GM18861 (cell line): Measurements from ENCODE around the gene ELMO1.

ENCODE experiments used
- ATAC-seq: cut with Tn5 transposase; IDR thresholded peaks from one replicate; pipeline ENCODE4 v1.9.1; 2021; ENCODE audit not compliant: unreplicated experiment

Gene ELMO1

DNA sequence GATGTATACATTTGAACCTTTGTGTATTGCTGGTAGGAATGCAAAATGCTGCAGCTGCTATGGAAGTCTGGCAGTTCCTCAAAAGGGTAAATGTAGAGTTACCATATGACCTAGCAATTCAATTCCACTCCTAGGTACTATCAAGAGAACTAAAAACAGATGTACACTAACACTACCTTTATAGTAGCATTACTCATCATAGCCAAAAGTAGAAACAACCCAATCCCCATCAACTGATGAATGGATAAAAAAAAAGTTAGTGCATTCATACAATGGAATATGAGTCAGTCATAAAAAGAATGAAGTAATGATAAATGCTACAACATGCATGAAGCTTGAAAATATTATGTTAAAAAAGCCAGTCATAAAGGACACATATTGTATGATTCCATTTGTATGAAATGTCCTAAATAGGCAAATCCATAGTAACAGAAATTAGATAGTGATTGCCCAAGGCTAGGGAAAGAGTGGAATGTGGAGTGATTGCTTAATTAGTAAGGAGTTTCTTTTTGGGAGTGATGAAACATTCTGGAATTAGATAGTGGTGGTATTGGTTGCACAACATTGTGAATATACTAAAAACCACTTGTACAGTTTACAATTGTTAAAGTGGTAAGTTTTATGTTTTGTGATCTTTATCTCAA is 628.0 kb downstream of the ELMO1 start:
- no peak for ATAC-seq

DNA sequence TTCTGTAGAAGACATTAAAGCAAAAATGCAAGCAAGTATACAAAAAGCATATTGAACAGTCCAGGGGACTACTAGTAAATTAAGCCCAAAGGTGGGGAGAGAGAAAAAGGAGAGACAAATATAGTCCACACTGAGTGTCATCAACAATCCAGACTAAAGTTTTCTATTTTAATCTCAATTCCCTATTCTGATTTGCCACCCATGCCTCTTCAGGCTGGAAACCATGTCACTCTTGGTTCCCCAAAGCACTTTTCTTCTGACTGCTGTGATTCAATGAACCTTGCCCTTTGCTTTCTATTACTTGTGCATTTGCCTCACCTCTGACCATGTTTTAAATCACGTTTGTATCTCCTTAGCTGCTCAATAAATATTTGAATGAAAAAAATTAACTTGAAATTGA is 629.0 kb downstream of the ELMO1 start:
- no peak for ATAC-seq

DNA sequence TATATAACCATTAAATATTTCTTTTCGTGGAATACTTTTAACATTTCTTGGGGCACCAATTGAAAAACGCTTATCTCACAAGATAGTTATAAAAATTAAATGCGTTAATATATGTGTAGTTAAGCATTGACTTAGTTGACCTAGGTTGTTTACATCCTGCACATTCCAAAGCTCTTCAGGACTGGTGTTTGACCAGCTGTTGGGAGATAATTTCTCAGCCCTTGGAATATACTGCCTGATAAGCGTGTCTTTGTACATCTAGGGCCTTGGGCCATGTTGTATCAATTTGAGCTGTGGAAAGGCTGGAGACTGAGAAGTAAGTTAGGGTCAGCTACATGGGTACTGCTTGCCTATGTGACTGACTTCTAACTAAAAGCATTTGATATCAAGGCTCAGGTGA is 634.4 kb downstream of the ELMO1 start:
- ATAC-seq, result no peak

DNA sequence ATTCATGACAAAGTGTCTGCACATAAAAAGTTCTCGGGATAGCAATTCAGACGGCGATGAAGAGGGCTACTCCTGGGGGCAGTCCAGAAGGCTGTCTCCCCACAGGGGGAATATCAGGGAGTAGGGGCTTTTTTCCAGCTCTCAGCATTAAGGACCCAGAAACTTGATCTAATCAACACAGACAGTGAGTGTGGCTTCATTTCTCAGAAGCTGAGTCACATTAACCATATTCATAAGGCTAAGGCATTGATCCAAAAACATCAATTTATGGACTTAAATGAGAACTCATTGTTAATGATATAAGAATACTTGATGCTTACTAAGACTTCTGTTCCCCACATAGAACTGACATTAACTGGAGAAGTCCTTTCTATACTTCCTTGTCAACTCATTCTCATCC is 636.9 kb downstream of the ELMO1 start:
- ATAC-seq, result no peak

DNA sequence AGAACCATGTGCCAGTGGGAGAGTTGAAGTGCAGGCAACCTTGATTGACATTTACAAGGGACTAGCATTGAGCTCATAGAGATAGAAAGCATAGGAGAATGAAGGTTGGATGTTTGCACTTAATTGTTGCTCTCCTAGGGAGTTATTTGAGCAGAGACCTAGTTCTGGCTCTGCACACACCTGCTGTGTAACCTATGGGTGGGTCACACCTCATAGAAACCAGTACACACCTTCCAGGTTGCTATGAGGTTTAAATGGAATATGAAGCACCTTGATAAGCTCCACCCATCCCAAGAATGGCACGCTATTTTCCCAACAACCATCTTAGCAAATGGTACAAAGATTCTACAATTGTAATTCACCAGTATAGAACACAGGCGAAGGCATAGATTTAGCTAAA is 638.2 kb downstream of the ELMO1 start:
- ATAC-seq, result no peak

DNA sequence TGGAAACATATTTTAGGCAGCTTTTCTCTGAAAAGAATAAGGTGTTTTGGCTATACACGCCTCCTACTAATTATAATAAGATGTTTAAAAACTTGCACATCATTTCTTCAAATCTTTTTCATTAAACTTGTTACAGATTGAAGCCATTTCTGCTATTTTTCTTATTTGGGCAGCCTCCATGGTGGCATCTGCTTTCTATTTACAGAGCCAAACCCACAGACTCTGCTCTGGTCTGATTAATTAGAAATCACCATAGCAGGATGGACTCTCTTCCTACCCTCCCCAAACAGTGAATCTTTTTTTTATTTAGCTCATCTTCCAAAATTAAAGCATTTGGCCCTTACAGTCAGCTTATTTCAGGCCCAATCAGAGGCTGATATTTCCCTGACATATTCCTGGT is 638.6 kb downstream of the ELMO1 start:
- ATAC-seq, result no peak

DNA sequence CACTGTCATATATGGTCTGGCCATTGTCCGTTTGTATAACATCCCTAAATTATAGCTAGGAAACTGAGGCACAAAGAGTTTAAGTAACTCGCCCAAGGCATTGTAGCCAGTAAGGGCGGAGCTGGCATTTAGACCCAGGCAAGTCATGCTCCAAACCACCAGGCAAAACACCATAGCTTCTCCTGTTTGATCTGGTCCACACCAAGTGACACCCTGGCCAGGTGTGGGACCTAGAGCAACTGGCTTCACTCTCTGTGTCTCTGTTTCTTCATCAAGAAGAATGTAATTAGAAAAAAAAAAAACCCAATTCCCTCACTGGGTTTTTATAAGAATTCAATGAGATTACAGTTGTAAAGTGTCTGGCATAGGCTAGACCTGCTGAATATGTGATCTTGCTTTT is 639.2 kb downstream of the ELMO1 start:
- no peak for ATAC-seq

DNA sequence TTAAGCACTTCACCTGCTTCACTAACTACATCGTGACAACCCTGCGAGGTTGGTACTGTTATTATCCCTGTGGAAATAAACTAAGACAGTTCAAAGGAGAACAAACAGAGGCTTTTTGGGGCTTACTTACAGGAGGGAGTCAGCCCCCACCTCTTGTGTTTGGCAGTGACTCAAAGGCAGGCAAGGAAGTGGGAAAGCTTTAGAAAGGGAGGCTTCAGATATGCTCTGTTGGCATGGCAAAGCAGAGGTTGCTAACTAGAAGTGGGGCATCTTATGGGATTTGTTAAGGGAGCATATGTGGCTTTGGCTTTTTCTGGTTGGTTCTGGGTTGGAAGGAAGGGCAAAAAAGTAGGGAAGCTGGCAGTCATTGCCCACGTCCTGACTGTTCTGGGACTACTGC is 639.6 kb downstream of the ELMO1 start:
- ATAC-seq, result no peak

DNA sequence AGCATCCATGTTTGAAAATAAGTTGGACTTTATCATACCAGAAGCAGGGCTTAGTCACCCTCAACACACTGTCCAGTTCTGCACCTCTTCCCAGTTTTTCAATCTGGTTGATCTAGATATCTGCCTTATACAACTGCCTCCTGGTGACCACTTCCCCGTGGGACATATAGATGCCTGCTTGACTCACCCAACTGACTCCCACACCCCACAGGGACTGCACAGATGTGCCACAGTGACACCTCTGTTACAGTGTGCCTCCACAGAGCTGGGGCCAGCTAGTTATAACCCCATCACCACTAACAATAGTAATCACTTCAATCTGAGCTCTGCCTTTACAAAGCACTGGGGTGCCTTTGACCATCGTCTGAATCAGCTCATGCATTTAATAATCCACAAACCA is 641.8 kb downstream of the ELMO1 start:
- no peak for ATAC-seq
